ENCODE data around the gene TPM2.

DNA sequence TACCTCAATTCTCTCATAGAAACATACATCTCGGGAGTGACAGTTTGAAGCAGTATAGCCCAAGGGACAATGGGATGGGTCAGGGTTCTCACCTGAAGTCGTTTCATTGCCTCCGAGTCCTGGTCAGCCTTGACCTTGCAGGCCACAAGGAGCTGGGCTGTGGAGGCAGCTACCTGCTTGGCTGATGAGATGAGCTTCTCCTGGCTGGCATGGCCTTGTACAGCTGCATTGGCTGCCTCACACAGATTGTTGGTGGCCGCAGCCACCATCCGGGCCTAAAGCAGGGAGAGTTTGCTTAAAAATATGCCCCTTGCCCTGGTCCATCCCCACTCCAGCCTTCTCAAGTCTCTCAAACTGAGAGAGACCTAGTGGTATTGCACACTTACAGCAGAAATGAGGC, 8.5 kb upstream of the TPM2 start:
- TF ChIP-seq, protein P1, sequence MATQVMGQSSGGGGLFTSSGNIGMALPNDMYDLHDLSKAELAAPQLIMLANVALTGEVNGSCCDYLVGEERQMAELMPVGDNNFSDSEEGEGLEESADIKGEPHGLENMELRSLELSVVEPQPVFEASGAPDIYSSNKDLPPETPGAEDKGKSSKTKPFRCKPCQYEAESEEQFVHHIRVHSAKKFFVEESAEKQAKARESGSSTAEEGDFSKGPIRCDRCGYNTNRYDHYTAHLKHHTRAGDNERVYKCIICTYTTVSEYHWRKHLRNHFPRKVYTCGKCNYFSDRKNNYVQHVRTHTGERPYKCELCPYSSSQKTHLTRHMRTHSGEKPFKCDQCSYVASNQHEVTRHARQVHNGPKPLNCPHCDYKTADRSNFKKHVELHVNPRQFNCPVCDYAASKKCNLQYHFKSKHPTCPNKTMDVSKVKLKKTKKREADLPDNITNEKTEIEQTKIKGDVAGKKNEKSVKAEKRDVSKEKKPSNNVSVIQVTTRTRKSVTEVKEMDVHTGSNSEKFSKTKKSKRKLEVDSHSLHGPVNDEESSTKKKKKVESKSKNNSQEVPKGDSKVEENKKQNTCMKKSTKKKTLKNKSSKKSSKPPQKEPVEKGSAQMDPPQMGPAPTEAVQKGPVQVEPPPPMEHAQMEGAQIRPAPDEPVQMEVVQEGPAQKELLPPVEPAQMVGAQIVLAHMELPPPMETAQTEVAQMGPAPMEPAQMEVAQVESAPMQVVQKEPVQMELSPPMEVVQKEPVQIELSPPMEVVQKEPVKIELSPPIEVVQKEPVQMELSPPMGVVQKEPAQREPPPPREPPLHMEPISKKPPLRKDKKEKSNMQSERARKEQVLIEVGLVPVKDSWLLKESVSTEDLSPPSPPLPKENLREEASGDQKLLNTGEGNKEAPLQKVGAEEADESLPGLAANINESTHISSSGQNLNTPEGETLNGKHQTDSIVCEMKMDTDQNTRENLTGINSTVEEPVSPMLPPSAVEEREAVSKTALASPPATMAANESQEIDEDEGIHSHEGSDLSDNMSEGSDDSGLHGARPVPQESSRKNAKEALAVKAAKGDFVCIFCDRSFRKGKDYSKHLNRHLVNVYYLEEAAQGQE (IDR thresholded peaks at IDR 0.05; ENCODE audit: insufficient read depth in 1 of 2, low read depth in 2 of 2, low read length in 2 of 2): no peak
- TF ChIP-seq FOXP2 (optimal IDR thresholded peaks at IDR 0.05; ENCODE audit: borderline replicate concordance, extremely low read depth, extremely low read length, insufficient read depth) (no peak), TAF1 (IDR thresholded peaks at IDR 0.05; ENCODE audit: borderline replicate concordance, insufficient read depth, low read length) (no peak), POLR2AphosphoS5 (IDR thresholded peaks at IDR 0.05; ENCODE audit: low read depth, low read length) (no peak), SIN3A (IDR thresholded peaks at IDR 0.05; ENCODE audit: borderline replicate concordance, insufficient read depth, low read length) (no peak)

All from PFSK-1 (cell line).